Common myeloid progenitor, CD34-positive (primary cell): ENCODE results near the gene SESN3.
A peak's percentile ranks its signal among the peaks of the same experiment; 100 is the strongest.

Experiments used
- CTCF ChIA-PET: fragments of 350-600 bp; sonication (Branson Sonifier 250); formaldehyde crosslinking; loops from one replicate; lab custom pipeline; 2021; ENCODE audit warnings: antibody characterized with exemption; lab: Charles Lee
- POLR2A ChIA-PET: fragments of 350-600 bp; sonication (Branson Sonifier 250); formaldehyde crosslinking; loops from one replicate; lab custom pipeline; 2021; ENCODE audit warnings: antibody characterized with exemption; lab: Charles Lee
- DNase-seq, 3 donors: peaks; one replicate each; pipeline versions ENCODE4 v3.0.0 to v3.0.0-alpha.2; 2013
- H3K27ac ChIP-seq, 2 experiments: 1 replicate in 1 of 2; 2 replicates in 1 of 2; pipeline ENCODE4 v1.7.0; 2013; ENCODE audit warnings: inconsistent platforms in 2 of 2, low read length in 2 of 2, mild to moderate bottlenecking in 2 of 2, low read depth in 1 of 2, moderate library complexity in 1 of 2; ENCODE audit not compliant: severe bottlenecking in 2 of 2, insufficient read depth in 1 of 2, poor library complexity in 1 of 2
- H3K27me3 ChIP-seq, 5 experiments: replicated peaks in 2 of 5; 1 replicate in 3 of 5; 2 replicates in 2 of 5; pipeline versions ENCODE4 v1.6.1 to v1.7.0; 2013; ENCODE audit warnings: low read length in 4 of 5, mild to moderate bottlenecking in 2 of 5, moderate library complexity in 2 of 5, inconsistent platforms in 1 of 5; ENCODE audit not compliant: insufficient read depth in 5 of 5, control insufficient read depth in 4 of 5
- H3K36me3 ChIP-seq, 4 experiments: 1 replicate in 2 of 4; 2 replicates in 2 of 4; pipeline versions ENCODE4 v1.6.1 to v1.7.0; 2013; ENCODE audit warnings: low read length in 3 of 4, control low read depth in 1 of 4, mild to moderate bottlenecking in 1 of 4; ENCODE audit not compliant: control insufficient read depth in 4 of 4, insufficient read depth in 4 of 4
- H3K4me1 ChIP-seq, 4 experiments: 1 replicate in 3 of 4; 2 replicates in 1 of 4; pipeline versions ENCODE4 v1.6.1 to v1.7.1; 2013; ENCODE audit warnings: low read length in 3 of 4, mild to moderate bottlenecking in 3 of 4, control low read depth in 1 of 4, inconsistent platforms in 1 of 4, moderate library complexity in 1 of 4; ENCODE audit not compliant: control insufficient read depth in 4 of 4, insufficient read depth in 4 of 4; ENCODE audit errors: control extremely low read depth in 1 of 4
- H3K4me3 ChIP-seq, 7 experiments: 1 replicate in 4 of 7; 2 replicates in 3 of 7; pipeline versions ENCODE4 v1.5.1 to v1.7.0; 2013; ENCODE audit warnings: mild to moderate bottlenecking in 7 of 7, low read length in 6 of 7, moderate library complexity in 6 of 7, inconsistent platforms in 2 of 7, low read depth in 2 of 7, control low read depth in 1 of 7; ENCODE audit not compliant: insufficient read depth in 4 of 7, control insufficient read depth in 1 of 7; ENCODE audit errors: extremely low read depth in 1 of 7
- H3K9me3 ChIP-seq, 5 experiments: 1 replicate in 4 of 5; 2 replicates in 1 of 5; pipeline versions ENCODE4 v1.6.1 to v1.7.1; 2013; ENCODE audit warnings: low read length in 4 of 5, mild to moderate bottlenecking in 2 of 5, inconsistent platforms in 1 of 5, low read depth in 1 of 5, moderate library complexity in 1 of 5; ENCODE audit not compliant: control insufficient read depth in 4 of 5, insufficient read depth in 2 of 5; ENCODE audit errors: control extremely low read depth in 1 of 5
- WGBS: methylation state at CpG from one replicate; pipeline ENCODE4 v1.1.5; 2013; ENCODE audit not compliant: insufficient coverage; 5-methylcytosine and 5-hydroxymethylcytosine counted together

The SESN3 gene

GRCh38 chr11:95149651-95150364 is 81.2 kb downstream of the SESN3 start:
- Histone ChIP-seq H3K9me3 (no peaks in the 10 kb centered on the region), H3K36me3 (no peaks in the 10 kb centered on the region), H3K27me3 (no peaks in the 10 kb centered on the region), H3K4me3 (peak overlapping the region in 5 of 7 experiments; percentile 56 to 80 (median 79)), H3K27ac (peak overlapping the region in 1 of 2 experiments; percentile 85), H3K4me1 (peaks cover 19 to 78% (median 62%) of the 10 kb centered on the region in 4 experiments)
- WGBS = 24% methylated on average over 22 of the region's 23 CpGs
- POLR2A ChIA-PET = interaction anchor here (1.3 to 2.8 kb wide), 2 partner anchors 60 to 640 kb away, joined by 5 to 7 read pairs; partner anchors contain the start of genes CEP57, ENDOD1 and FAM76B
- DNase-seq = no peak
- CTCF ChIA-PET = interaction anchor here (0.6 to 20.7 kb wide), 11 partner anchors 8 to 640 kb away, joined by 3 to 277 read pairs (median 5); partner anchors contain the start of genes ENDOD1, FAM76B and SRSF8

- no peak for DNase-seq
- Histone ChIP-seq H3K27me3 (no peaks in the 10 kb centered on the region), H3K4me3 (no peak overlapping the region), H3K27ac (no peak overlapping the region), H3K36me3 (no peaks in the 10 kb centered on the region), H3K9me3 (no peaks in the 10 kb centered on the region), H3K4me1 (peaks cover 18 to 77% (median 57%) of the 10 kb centered on the region in 4 experiments)
- CTCF ChIA-PET = interaction anchor here (1.0 to 20.7 kb wide), 8 partner anchors 10 to 1277 kb away, joined by 3 to 275 read pairs (median 8); partner anchors contain the start of gene SRSF8
- POLR2A ChIA-PET = interaction anchor here (0.6 kb wide), 1 partner anchor 592 kb away, joined by 3 read pairs; no protein-coding TSS in a partner anchor
- 0% methylated on average over 1 of the region's 2 CpGs for WGBS
Measured at GRCh38 chr11:95148938-95149337, 82.1 kb downstream of the SESN3 start.

- ChIA-PET CTCF (interaction anchor here (1.0 to 20.7 kb wide), 10 partner anchors 10 to 1278 kb away, joined by 3 to 275 read pairs (median 4); partner anchors contain the start of gene SRSF8), POLR2A (interaction anchor here (0.6 to 1.5 kb wide), 4 partner anchors 58 to 640 kb away, joined by 3 to 5 read pairs (median 4); partner anchors contain the start of gene ENDOD1)
- Histone ChIP-seq H3K9me3 (no peaks in the 10 kb centered on the region), H3K27me3 (no peaks in the 10 kb centered on the region), H3K36me3 (no peaks in the 10 kb centered on the region), H3K4me1 (peaks cover 15 to 72% (median 51%) of the 10 kb centered on the region in 4 experiments), H3K4me3 (no peak overlapping the region), H3K27ac (peak overlapping the region in 1 of 2 experiments; percentile 38)
- DNase-seq = no peak
Measured at GRCh38 chr11:95148406-95148805, 82.6 kb downstream of the SESN3 start.

GRCh38 chr11:95147364-95147905 is 83.6 kb downstream of the SESN3 start:
- peak overlapping the region; percentile 51 to 73 for H3K27ac ChIP-seq
- H3K4me3 ChIP-seq = peak overlapping the region in 1 of 7 experiments; percentile 2
- peak; percentile 85 to 97 (median 94) for DNase-seq
- ChIA-PET CTCF (interaction anchor here (0.9 to 20.7 kb wide), 14 partner anchors 9 to 1279 kb away, joined by 3 to 275 read pairs (median 4); partner anchors contain the start of genes FAM76B and SRSF8), POLR2A (interaction anchor here (1.0 to 1.5 kb wide), 5 partner anchors 39 to 641 kb away, joined by 3 to 5 read pairs (median 4); partner anchors contain the start of gene ENDOD1)
- H3K4me1 ChIP-seq = peaks cover 13 to 64% (median 44%) of the 10 kb centered on the region in 4 experiments
- H3K9me3 ChIP-seq = no peaks in the 10 kb centered on the region
- H3K36me3 ChIP-seq = no peaks in the 10 kb centered on the region
- WGBS = 0% methylated on average over 2 of the region's 4 CpGs
- H3K27me3 ChIP-seq = no peaks in the 10 kb centered on the region

GRCh38 chr11:95145430-95146060 is 85.5 kb downstream of the SESN3 start:
- DNase-seq = peak in 2 of 3 donors; percentile 25 to 37
- WGBS = 85% methylated on average over 3 of the region's 4 CpGs
- H3K27ac ChIP-seq = no peak overlapping the region
- H3K27me3 ChIP-seq = no peaks in the 10 kb centered on the region
- H3K36me3 ChIP-seq = no peaks in the 10 kb centered on the region
- no peak overlapping the region for H3K4me3 ChIP-seq
- POLR2A ChIA-PET = no interaction called here
- CTCF ChIA-PET = interaction anchor here (1.2 to 20.7 kb wide), 4 partner anchors 36 to 643 kb away, joined by 4 to 275 read pairs (median 8); partner anchors contain the start of genes FAM76B and SRSF8
- peaks cover 11 to 47% (median 30%) of the 10 kb centered on the region in 4 experiments for H3K4me1 ChIP-seq
- H3K9me3 ChIP-seq = no peaks in the 10 kb centered on the region

GRCh38 chr11:95144313-95145235 is 86.4 kb downstream of the SESN3 start:
- ChIA-PET POLR2A (no interaction called here), CTCF (interaction anchor here (2.0 to 20.7 kb wide), 2 partner anchors 35 to 74 kb away, joined by 8 to 275 read pairs; partner anchors contain the start of gene SRSF8)
- no peaks in the 10 kb centered on the region for H3K36me3 ChIP-seq
- no peaks in the 10 kb centered on the region for H3K9me3 ChIP-seq
- DNase-seq = peak in 1 of 3 donors; percentile 49
- WGBS = 87% methylated on average over 5 of the region's 7 CpGs
- H3K27me3 ChIP-seq = no peaks in the 10 kb centered on the region
- no peak overlapping the region for H3K4me3 ChIP-seq
- peaks cover 11 to 37% (median 25%) of the 10 kb centered on the region in 4 experiments for H3K4me1 ChIP-seq
- no peak overlapping the region for H3K27ac ChIP-seq
